AG09309 (cell line): ENCODE results near the gene CELSR3.

Source experiments
- DNase-seq: peaks from one replicate; pipeline ENCODE4 v3.0.0-alpha.2; 2010; ENCODE audit warnings: low read depth
- H3K4me3 ChIP-seq: 2 replicates; pipeline ENCODE4 v1.5.1; 2011; ENCODE audit warnings: mild to moderate bottlenecking, low read depth, low read length, moderate library complexity; ENCODE audit not compliant: control insufficient read depth
- TF ChIP-seq, protein P1 (sequence below): IDR thresholded peaks from 2 replicates; pipeline ENCODE4 v1.5.1; 2011; ENCODE audit warnings: mild to moderate bottlenecking, low read depth, low read length, inconsistent platforms; ENCODE audit not compliant: insufficient read depth, control insufficient read depth; ENCODE audit errors: missing control alignments

Gene CELSR3, protein sequence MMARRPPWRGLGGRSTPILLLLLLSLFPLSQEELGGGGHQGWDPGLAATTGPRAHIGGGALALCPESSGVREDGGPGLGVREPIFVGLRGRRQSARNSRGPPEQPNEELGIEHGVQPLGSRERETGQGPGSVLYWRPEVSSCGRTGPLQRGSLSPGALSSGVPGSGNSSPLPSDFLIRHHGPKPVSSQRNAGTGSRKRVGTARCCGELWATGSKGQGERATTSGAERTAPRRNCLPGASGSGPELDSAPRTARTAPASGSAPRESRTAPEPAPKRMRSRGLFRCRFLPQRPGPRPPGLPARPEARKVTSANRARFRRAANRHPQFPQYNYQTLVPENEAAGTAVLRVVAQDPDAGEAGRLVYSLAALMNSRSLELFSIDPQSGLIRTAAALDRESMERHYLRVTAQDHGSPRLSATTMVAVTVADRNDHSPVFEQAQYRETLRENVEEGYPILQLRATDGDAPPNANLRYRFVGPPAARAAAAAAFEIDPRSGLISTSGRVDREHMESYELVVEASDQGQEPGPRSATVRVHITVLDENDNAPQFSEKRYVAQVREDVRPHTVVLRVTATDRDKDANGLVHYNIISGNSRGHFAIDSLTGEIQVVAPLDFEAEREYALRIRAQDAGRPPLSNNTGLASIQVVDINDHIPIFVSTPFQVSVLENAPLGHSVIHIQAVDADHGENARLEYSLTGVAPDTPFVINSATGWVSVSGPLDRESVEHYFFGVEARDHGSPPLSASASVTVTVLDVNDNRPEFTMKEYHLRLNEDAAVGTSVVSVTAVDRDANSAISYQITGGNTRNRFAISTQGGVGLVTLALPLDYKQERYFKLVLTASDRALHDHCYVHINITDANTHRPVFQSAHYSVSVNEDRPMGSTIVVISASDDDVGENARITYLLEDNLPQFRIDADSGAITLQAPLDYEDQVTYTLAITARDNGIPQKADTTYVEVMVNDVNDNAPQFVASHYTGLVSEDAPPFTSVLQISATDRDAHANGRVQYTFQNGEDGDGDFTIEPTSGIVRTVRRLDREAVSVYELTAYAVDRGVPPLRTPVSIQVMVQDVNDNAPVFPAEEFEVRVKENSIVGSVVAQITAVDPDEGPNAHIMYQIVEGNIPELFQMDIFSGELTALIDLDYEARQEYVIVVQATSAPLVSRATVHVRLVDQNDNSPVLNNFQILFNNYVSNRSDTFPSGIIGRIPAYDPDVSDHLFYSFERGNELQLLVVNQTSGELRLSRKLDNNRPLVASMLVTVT (N-terminal part only)

DNA sequence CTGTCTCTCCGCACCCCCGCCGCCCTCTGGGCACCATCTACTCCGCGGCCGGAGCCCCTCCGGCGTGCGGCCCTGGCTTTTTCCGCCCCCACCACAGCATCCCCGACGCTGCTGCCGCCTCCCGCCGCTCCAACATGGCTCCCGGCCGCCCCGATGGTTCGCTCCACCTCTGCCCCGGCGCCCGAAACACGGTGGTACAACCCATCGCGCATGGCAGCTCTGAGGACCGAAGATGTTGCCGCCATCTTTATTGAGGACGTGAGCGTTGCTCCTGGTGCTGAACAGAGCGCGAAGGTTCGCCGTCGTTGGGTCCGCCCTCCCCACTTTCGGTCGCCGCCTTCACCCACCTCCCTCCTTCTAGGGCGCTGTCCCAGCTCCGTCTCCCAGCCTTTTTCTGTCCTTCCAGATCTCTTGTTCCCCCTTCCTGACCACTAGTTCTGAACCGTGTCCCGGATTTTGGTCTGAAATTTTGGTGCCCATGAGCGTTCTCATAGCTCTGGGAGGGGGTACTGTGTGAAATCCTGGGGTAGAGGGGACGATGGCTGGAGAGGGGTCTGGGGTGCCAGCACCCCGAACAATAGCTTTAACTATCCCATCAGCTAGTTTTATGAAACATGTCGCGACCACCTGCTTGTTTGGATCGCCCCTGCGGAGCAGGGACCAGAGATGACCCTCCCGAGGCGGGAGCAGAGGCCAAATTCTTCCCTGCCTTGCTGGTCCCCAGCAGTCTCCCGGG lies at the start of gene CELSR3:
CELSR3 (minus strand) TSS at position 134 of the 736 bp plus-strand sequence. CDS start 252 bp downstream, outside the sequence.
- TF ChIP-seq, protein P1, sequence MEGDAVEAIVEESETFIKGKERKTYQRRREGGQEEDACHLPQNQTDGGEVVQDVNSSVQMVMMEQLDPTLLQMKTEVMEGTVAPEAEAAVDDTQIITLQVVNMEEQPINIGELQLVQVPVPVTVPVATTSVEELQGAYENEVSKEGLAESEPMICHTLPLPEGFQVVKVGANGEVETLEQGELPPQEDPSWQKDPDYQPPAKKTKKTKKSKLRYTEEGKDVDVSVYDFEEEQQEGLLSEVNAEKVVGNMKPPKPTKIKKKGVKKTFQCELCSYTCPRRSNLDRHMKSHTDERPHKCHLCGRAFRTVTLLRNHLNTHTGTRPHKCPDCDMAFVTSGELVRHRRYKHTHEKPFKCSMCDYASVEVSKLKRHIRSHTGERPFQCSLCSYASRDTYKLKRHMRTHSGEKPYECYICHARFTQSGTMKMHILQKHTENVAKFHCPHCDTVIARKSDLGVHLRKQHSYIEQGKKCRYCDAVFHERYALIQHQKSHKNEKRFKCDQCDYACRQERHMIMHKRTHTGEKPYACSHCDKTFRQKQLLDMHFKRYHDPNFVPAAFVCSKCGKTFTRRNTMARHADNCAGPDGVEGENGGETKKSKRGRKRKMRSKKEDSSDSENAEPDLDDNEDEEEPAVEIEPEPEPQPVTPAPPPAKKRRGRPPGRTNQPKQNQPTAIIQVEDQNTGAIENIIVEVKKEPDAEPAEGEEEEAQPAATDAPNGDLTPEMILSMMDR, result no peak
- H3K4me3 ChIP-seq, result peak within 1 kb of the TSS; percentile 52
- peak; percentile 76 for DNase-seq

DNA sequence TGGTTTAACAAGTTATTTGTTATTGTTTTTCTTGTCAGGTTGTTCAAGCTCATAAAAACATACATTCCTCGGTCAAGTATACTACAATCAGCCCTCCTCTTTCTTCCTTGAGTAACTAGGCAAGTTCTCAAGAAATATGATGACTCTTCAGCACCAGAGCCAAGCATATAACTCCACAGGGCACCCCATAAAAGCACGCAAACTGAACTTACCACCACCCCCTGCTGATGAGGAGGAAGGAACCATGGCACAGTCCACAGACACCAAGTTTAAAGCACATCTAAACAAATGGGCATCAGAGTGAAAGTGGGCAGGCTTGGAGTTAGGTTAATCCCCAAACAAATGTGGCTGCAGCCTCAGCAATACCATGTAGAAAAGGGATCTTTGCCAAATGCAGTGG lies 49.0 kb upstream of the CELSR3 start:
- TF ChIP-seq, protein P1, result no peak
- DNase-seq, result no peak

DNA sequence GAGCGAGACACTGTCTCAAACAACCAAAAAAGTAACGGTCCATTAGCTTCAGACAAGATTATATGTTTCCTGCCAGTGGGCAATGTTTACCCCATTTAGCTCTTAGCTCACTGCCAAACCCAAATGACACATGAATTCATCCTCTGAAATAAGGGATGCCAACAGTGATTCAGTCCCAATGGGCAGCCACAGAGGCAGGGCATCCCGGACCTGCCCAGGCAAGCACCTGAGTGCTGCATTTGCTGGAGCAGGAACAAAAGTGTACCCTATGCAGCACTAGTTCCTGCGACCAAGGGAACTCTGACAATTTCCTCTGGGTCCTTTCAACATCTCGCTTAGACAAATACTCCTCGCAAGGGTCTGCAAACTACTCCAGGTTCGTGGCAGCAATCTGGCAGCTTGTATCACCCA lies 46.4 kb upstream of the CELSR3 start:
- TF ChIP-seq, protein P1, result no peak

More for the DNA sequence above, 49.0 kb upstream of the CELSR3 start:
- H3K4me3 ChIP-seq, result no peak overlapping the region

DNA sequence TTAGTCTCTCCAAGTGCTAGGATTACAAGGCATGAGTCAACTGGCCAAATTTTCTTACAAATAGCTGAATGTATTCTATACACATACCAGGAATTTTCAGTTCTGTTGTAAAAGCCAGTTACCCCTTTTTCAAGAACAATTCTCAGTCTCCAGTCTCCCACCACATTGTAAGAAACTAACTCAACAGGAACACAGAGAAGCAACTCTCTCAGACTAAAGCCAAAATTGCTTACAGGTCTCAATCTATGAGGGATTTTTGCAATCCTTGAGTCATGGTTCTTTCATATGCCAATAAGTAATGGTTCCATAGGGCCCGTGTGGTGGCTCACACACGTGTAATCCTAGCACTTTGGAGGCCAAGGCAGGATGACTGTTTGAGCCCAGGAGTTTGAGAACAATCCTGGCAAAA lies 45.8 kb upstream of the CELSR3 start:
- peak; percentile 17 for DNase-seq
- TF ChIP-seq, protein P1, result no peak
- no peak overlapping the region for H3K4me3 ChIP-seq

More for the DNA sequence above, 46.4 kb upstream of the CELSR3 start:
- no peak overlapping the region for H3K4me3 ChIP-seq
- no peak for DNase-seq

DNA sequence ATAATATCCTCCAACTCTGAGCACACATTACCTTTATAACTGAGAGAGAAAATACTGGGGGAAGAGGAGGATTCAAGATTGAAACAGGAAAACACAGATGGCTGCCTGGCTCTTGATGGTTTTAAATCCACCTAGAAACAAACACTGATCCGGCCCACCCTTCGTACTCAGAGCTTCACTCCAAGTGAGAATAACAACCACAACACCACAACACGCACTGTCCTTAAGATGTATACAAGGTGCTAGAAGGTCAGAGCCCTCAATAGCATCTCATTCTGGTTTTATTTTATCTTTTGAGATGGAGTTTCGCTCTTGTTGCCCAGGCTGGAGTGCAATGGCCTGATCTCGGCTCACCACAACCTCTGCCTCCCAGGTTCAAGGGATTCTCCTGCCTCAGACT lies 44.5 kb upstream of the CELSR3 start:
- no peak for DNase-seq

More for the DNA sequence above, 44.5 kb upstream of the CELSR3 start:
- no peak overlapping the region for H3K4me3 ChIP-seq
- TF ChIP-seq, protein P1, result no peak
